Testis (tissue), 3 donors: ENCODE data around the gene MSI2. TPM values are rescaled to one million over a fixed set of nuclear protein-coding genes. Genes with fewer than 3 reads are reported as not detected.

ENCODE experiments used
- DNase-seq: peaks from one replicate; pipeline ENCODE4 v3.0.0-alpha.2; 2019
- H3K27ac ChIP-seq, 2 donors: fragments of 200-600 bp; sonication (generic); one replicate each; pipeline ENCODE4 v1.5.1; 2019
- H3K27me3 ChIP-seq: fragments of 200-600 bp; sonication (generic); one replicate; pipeline ENCODE4 v1.5.1; 2019
- H3K36me3 ChIP-seq: fragments of 200-600 bp; sonication (generic); one replicate; pipeline ENCODE4 v1.5.1; 2017; ENCODE audit warnings: low read depth; ENCODE audit errors: missing control alignments
- H3K4me1 ChIP-seq: fragments of 200-600 bp; sonication (generic); one replicate; pipeline ENCODE4 v1.5.1; 2019
- H3K4me3 ChIP-seq, 2 donors: fragments of 200-600 bp; sonication (generic); one replicate each; pipeline ENCODE4 v1.5.1; 2017 to 2019
- H3K9me3 ChIP-seq: fragments of 200-600 bp; sonication (generic); one replicate; pipeline ENCODE4 v1.5.1; 2017
- CTCF ChIP-seq, 3 experiments: fragments of 450-650 bp in 2 of 3; fragments of 200-600 bp in 1 of 3; sonication (generic) in 1 of 3; IDR thresholded peaks; one replicate each; pipeline ENCODE4 v1.5.1; 2016 to 2019; ENCODE audit warnings: antibody characterized with exemption in 3 of 3, mild to moderate bottlenecking in 2 of 3, moderate library complexity in 1 of 3
- POLR2A ChIP-seq: fragments of 450-650 bp; IDR thresholded peaks from one replicate; pipeline ENCODE4 v1.6.1; 2017; ENCODE audit warnings: antibody characterized with exemption, mild to moderate bottlenecking, moderate library complexity
- WGBS, 2 donors: methylation state at CpG; one replicate each; pipeline ENCODE4 v1.1.5; 2018; 5-methylcytosine and 5-hydroxymethylcytosine counted together
- intact Hi-C: fragments of 100-400 bp; cut with DNase I; formaldehyde crosslinking; loops from one replicate; pipeline ENCODE4 v1.15.1; 2023; ENCODE audit warnings: low total_unique reads
- polyA plus RNA-seq: library from polyadenylated mRNA; stranded (reverse); fragments of 350-450 nt; fragmentation: Illumina TruSeq; extraction: RNeasy Lipid Tissue Mini Kit (QIAGEN cat#74804); gene quantifications from one replicate; pipeline ENCODE4 v1.2.3, GENCODE V29; 2014; ENCODE audit warnings: low read depth, low replicate concordance; ENCODE audit not compliant: insufficient read depth
- total RNA-seq, 2 donors: library from RNA; depleted of rRNA; stranded (reverse); fragments of >200 nt; gene quantifications; one replicate each; pipeline ENCODE4 v1.2.3, GENCODE V29; 2016

MSI2 gene
- total and polyA plus RNA-seq, 3 donors from 2014 or later: 46.5 to 106 (median 76.6) TPM

- DNase-seq: no peak
- Histone ChIP-seq H3K9me3 (no peaks in the 10 kb centered on the region), H3K4me3 (no peak overlapping the region), H3K4me1 (no peaks in the 10 kb centered on the region), H3K36me3 (no peaks in the 10 kb centered on the region), H3K27ac (no peak overlapping the region), H3K27me3 (no peaks in the 10 kb centered on the region)
- no peak for TF ChIP-seq CTCF (IDR thresholded peaks at IDR 0.05)
- TF ChIP-seq POLR2A: no peak
- 91 to 98% methylated on average over 4 of the region's 4 CpGs for WGBS, 2 donors
- intact Hi-C loops: no loop called here
These were observed 116.7 kb downstream of the MSI2 start for GRCh38 chr17:57373048-57373447.

- intact Hi-C loops: no loop called here
- Histone ChIP-seq H3K4me3 (no peak overlapping the region), H3K27ac (no peak overlapping the region), H3K36me3 (no peaks in the 10 kb centered on the region), H3K4me1 (no peaks in the 10 kb centered on the region), H3K9me3 (no peaks in the 10 kb centered on the region), H3K27me3 (no peaks in the 10 kb centered on the region)
- no peak for TF ChIP-seq POLR2A
- TF ChIP-seq CTCF (IDR thresholded peaks at IDR 0.05): no peak
- WGBS, 2 donors: 95 to 99% methylated on average over 2 of the region's 2 CpGs
- DNase-seq: no peak
These were observed 117.4 kb downstream of the MSI2 start for GRCh38 chr17:57373756-57374155.

GRCh38 chr17:57375040-57375769 is 118.9 kb downstream of the MSI2 start:
- TF ChIP-seq POLR2A (no peak), CTCF (IDR thresholded peaks at IDR 0.05) (no peak)
- H3K4me1 ChIP-seq: peaks cover 8% of the 10 kb centered on the region
- no peaks in the 10 kb centered on the region for H3K27me3 ChIP-seq
- WGBS, 2 donors: 84 to 92% methylated on average over 11 of the region's 11 CpGs
- H3K27ac ChIP-seq: no peak overlapping the region
- intact Hi-C loops: no loop called here
- no peaks in the 10 kb centered on the region for H3K36me3 ChIP-seq
- H3K9me3 ChIP-seq: no peaks in the 10 kb centered on the region
- no peak overlapping the region for H3K4me3 ChIP-seq
- DNase-seq: no peak

GRCh38 chr17:57375770-57376225 is 119.5 kb downstream of the MSI2 start:
- no peak for DNase-seq
- intact Hi-C loops: no loop called here
- no peak overlapping the region for H3K27ac ChIP-seq
- H3K36me3 ChIP-seq: no peaks in the 10 kb centered on the region
- peaks cover 8% of the 10 kb centered on the region for H3K4me1 ChIP-seq
- 83 to 88% methylated on average over 12 of the region's 12 CpGs for WGBS, 2 donors
- H3K4me3 ChIP-seq: no peak overlapping the region
- TF ChIP-seq CTCF (IDR thresholded peaks at IDR 0.05) (no peak), POLR2A (no peak)
- H3K27me3 ChIP-seq: no peaks in the 10 kb centered on the region
- no peaks in the 10 kb centered on the region for H3K9me3 ChIP-seq

- Histone ChIP-seq H3K27me3 (no peaks in the 10 kb centered on the region), H3K36me3 (no peaks in the 10 kb centered on the region), H3K27ac (no peak overlapping the region), H3K4me1 (peaks cover 8% of the 10 kb centered on the region), H3K9me3 (no peaks in the 10 kb centered on the region), H3K4me3 (no peak overlapping the region)
- no peak for TF ChIP-seq POLR2A
- TF ChIP-seq CTCF (IDR thresholded peaks at IDR 0.05): no peak
- intact Hi-C loops: no loop called here
- no peak for DNase-seq
- 92 to 96% methylated on average over 7 of the region's 7 CpGs for WGBS, 2 donors
These were observed 120.8 kb downstream of the MSI2 start for GRCh38 chr17:57377094-57377493.
